Renal pelvis (tissue), 3 donors: Measurements from ENCODE around the gene TM4SF1. TPM values are rescaled to one million over a fixed set of nuclear protein-coding genes. Genes with fewer than 3 reads are reported as not detected.

ENCODE experiments used
- polyA plus RNA-seq, 3 donors: library from polyadenylated mRNA; unstranded; fragments of 120-200 nt; gene quantifications; one replicate each; pipeline ENCODE4 v1.2.1, GENCODE V29; 2013; ENCODE audit not compliant: insufficient read length in 3 of 3

The TM4SF1 gene
- polyA plus RNA-seq, 3 donors, result 56.7 to 66.7 (median 60.9) TPM

Other genes starting within 250 kb of the TM4SF1 start
- 10 to 100 TPM; 25.9 to 38.0 (median 34.5) TPM for gene HPS3, start 248.0 kb downstream of the TM4SF1 start, polyA plus RNA-seq
- under 1 TPM; 0.33 to 0.70 (median 0.43) TPM for gene CP, start 155.8 kb downstream of the TM4SF1 start, polyA plus RNA-seq
- gene TM4SF18, start 44.0 kb downstream of the TM4SF1 start, polyA plus RNA-seq, result 10 to 100 TPM; 23.6 to 28.8 (median 27.4) TPM
- 1 to 10 TPM; 2.1 to 3.6 (median 3.6) TPM for gene TM4SF4, start 97.0 kb upstream of the TM4SF1 start, polyA plus RNA-seq